ENCODE measurements around the gene ZNF319. TPM values are rescaled to one million over a fixed set of nuclear protein-coding genes. Genes with fewer than 3 reads are reported as not detected.

ZNF319 gene
- total RNA-seq, 2 donors from 2014 or later: 12.0 to 12.7 TPM

DNA sequence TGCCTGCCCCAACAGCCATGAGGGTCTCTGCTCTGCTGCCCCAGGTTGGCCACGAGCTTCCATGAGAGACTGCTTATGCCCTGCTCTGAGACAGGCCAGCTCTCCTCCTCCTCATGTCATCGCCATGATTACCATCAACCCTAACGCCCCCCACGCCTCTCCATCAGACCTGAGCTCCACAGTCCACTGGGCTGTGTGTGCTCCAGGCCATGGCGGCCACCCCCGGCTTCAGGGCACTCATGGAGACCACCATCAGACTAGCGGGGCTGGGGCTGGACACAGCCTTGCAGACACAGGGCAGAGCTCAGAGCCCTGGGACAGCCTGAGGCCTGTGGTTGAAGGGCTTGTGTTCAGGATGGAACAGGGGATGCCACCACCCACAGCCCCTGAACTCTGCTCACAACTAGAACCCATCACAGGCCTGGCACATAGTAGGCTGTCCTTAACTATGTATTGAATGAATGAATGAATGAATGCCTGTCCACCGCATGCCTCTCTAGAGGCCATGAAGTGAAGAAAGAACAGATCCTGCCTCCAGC, 44.1 kb downstream of the ZNF319 start:
- no peak for ATAC-seq (replicated peaks in 1 of 2)
- no peaks in the 10 kb centered on the region for H3K9me3 Mint-ChIP-seq
- H3K27me3 Mint-ChIP-seq (ENCODE audit: low read depth): no peaks in the 10 kb centered on the region
- DNase-seq: no peak
- no peaks in the 10 kb centered on the region for H3K36me3 Mint-ChIP-seq (ENCODE audit: insufficient read depth in 2 of 2)
- no peak overlapping the region for H3K4me3 Mint-ChIP-seq
- no peak overlapping the region for H3K27ac Mint-ChIP-seq
- H3K4me1 Mint-ChIP-seq (ENCODE audit: low read depth): no peaks in the 10 kb centered on the region

DNA sequence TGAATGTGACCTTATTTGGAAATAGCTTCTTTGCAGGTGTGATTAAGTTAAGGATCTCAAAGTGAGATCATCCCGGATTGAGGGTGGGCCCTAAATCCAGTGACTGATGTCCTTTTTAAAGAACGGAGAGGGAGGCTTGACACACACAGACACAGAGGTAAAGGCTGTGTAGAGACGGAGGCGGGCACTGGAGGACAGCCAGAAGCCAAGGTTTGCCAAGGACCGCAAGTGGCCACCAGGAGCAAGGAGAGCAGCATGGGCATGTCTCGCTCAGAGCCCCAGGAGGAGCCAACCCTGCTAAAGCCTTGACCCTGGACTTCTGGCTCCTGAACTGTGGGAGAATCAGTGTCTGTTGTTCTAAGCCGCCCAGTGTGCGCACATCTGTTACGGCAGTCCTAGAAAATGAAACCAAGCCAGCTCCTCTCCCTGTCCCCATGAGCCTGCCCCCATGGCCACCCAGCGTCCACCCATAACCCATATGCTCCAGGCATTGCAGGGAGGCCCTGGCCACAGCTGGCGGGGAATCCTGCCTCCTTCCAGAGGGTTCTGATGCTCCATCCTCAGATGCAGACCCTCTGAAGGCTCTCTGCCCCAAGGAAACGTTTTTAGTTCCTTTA, 44.8 kb downstream of the ZNF319 start:
- Mint-ChIP-seq H3K4me3 (no peak overlapping the region), H3K9me3 (no peaks in the 10 kb centered on the region), H3K4me1 (ENCODE audit: low read depth) (no peaks in the 10 kb centered on the region), H3K36me3 (ENCODE audit: insufficient read depth in 2 of 2) (no peaks in the 10 kb centered on the region), H3K27ac (no peak overlapping the region), H3K27me3 (ENCODE audit: low read depth) (no peaks in the 10 kb centered on the region)
- ATAC-seq (replicated peaks in 1 of 2): no peak
- DNase-seq: no peak

DNA sequence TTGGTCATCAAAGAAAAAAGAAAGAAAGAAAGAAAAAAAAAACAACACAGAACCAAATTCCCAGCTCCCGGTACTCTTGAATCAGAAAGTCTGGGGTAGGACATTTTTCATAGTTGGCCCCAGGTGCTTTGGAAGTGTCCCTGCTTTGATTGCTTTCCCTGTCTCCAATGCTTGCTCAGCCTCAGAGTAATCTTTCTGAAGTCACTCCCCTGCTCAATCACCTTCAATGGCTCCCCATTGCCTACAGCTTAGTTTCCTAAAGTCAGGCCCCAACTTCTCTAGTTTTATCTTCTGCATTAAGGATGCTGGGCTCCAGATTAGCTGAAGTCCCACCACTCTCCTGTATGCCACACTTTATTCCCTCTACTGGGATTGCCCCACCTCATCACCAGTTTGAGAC, 46.6 kb downstream of the ZNF319 start:
- Mint-ChIP-seq H3K36me3 (ENCODE audit: insufficient read depth in 2 of 2) (no peaks in the 10 kb centered on the region), H3K27ac (no peak overlapping the region), H3K4me3 (no peak overlapping the region), H3K27me3 (ENCODE audit: low read depth) (no peaks in the 10 kb centered on the region), H3K9me3 (no peaks in the 10 kb centered on the region), H3K4me1 (ENCODE audit: low read depth) (no peaks in the 10 kb centered on the region)
- DNase-seq (no peak), ATAC-seq (replicated peaks in 1 of 2) (no peak)

DNA sequence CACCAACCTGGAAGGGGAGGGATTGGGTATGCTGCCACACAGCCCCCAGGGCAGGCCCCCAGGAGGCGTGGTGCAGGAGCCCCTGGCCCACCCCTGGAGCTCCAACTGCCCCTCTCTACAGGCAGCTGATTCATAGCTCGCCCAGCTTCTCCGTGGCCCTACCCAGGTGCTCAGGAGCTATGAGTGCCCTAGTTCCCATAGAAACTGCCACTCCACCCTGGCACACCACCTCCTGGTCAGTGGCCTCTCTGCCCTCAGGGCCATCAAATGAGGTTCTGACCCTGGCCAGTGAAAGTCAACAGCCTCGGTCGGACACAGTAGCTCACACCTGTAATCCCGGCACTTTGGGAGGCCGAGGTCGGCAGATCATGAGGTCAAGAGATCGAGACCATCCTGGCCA, 47.6 kb downstream of the ZNF319 start:
- no peaks in the 10 kb centered on the region for H3K9me3 Mint-ChIP-seq
- H3K4me1 Mint-ChIP-seq (ENCODE audit: low read depth): no peaks in the 10 kb centered on the region
- H3K27ac Mint-ChIP-seq: no peak overlapping the region
- DNase-seq (no peak), ATAC-seq (replicated peaks in 1 of 2) (no peak)
- no peaks in the 10 kb centered on the region for H3K36me3 Mint-ChIP-seq (ENCODE audit: insufficient read depth in 2 of 2)
- H3K4me3 Mint-ChIP-seq: no peak overlapping the region
- no peaks in the 10 kb centered on the region for H3K27me3 Mint-ChIP-seq (ENCODE audit: low read depth)

DNA sequence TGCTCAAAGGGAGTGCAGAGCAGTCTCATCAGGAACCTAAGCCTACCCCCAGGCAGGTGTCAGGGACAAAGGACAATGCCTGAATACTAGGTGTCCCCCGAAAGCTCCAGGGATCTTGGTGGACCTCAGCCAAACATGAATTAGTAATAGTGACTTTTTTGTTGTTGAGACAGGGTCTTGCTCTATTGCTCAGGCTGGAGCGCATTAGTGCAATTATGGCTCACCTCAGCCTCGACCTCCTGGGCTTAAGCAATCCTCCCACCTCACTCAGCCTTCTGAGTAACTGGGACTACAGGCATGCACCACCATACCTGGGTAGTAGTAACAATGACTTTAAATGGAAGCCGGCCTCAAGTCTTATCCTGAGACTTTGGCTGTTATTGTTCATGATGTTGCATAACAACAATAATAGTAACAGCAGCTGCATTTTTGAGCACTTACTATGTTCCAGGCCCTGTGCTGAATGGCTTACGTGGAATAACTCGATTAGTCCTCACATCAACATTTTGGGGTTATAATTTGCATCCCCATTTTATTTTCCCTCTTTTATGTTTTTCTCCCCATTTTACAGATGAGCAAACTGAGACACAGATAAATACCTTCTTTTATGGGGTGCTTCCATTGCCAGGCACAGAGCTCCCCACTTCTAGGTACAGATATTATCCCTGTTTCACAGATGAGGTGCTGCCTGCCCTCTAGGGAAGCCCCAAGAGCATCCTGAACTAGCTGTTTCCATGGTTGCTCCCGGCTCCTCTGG, 49.1 kb downstream of the ZNF319 start:
- Mint-ChIP-seq H3K4me3 (no peak overlapping the region), H3K9me3 (no peaks in the 10 kb centered on the region), H3K4me1 (ENCODE audit: low read depth) (no peaks in the 10 kb centered on the region), H3K27me3 (ENCODE audit: low read depth) (no peaks in the 10 kb centered on the region), H3K27ac (no peak overlapping the region), H3K36me3 (ENCODE audit: insufficient read depth in 2 of 2) (no peaks in the 10 kb centered on the region)
- no peak for ATAC-seq (replicated peaks in 1 of 2)
- DNase-seq: no peak

DNA sequence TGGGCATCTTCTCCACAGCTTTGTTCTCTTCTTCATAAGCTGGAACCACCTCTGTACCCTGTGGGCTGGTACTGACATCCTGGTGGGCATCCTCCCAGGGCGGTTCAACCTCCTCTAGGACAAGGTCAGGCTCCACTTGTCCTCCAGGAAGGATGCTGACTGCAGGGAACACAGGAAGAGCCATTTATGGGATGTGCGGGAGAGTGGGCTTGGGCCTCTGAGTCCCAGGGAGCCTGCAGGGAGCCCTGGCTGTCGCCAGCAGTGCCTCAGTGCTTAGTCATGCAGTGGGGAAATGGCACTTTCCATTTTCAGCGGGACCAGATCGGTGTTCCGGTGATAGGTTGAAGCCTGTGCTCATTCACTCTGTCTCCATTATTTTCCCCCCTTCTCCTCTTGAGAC, 50.1 kb downstream of the ZNF319 start:
- Mint-ChIP-seq H3K27me3 (ENCODE audit: low read depth) (no peaks in the 10 kb centered on the region), H3K36me3 (ENCODE audit: insufficient read depth in 2 of 2) (no peaks in the 10 kb centered on the region), H3K4me1 (ENCODE audit: low read depth) (no peaks in the 10 kb centered on the region), H3K9me3 (no peaks in the 10 kb centered on the region), H3K27ac (no peak overlapping the region), H3K4me3 (no peak overlapping the region)
- ATAC-seq (replicated peaks in 1 of 2) (no peak), DNase-seq (no peak)

DNA sequence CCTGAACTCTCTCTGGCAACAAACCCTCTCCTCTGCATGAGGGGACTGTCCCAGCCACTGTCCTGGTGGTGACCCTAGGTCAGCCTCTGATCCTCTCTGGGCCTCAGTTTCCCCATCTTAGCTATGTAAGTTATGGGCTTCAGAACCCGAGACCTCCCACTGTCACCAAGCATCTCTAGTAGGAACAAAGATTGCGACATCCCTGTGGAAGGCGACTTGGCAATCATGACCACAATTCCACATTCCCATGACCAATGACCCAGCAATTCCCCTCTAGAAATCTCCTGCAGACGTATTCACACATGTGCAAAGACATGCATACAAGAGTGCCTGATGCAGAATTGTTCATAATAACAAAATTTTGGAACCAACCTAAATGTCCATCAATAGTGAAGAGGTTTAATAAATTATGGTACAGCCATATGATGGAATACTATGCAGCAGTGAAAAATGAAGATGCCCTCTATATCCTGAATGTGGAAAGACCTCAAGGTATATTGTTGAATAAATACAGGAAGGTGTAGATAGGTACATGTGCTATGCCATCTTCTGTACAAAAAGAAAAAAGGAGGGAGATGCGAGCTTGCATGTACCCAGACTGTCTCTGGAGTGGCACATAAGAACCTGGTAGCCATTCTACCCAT, 50.8 kb downstream of the ZNF319 start:
- H3K27ac Mint-ChIP-seq: no peak overlapping the region
- H3K36me3 Mint-ChIP-seq (ENCODE audit: insufficient read depth in 2 of 2): no peaks in the 10 kb centered on the region
- H3K4me3 Mint-ChIP-seq: no peak overlapping the region
- ATAC-seq (replicated peaks in 1 of 2) (no peak), DNase-seq (no peak)
- no peaks in the 10 kb centered on the region for H3K9me3 Mint-ChIP-seq
- no peaks in the 10 kb centered on the region for H3K27me3 Mint-ChIP-seq (ENCODE audit: low read depth)
- H3K4me1 Mint-ChIP-seq (ENCODE audit: low read depth): no peaks in the 10 kb centered on the region

DNA sequence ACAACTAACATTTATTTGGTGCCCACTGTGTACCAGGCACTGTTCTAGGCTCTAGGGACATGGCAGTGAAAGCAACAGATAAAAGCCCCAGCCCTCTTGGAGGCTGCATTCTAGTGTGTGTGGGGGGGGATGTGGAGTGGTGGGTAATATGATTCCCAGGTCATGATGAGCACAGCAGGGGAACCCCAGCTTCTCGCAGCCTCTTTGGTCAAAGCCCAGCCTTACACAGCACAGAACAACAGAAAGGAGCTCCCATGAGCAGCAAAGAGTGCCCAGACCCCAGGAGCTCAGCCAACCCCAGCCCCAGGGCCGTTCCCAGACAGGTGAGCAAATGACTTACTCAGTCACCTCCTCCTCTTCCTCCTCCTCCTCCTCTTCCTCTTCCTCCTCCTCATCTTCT, 51.5 kb downstream of the ZNF319 start:
- ATAC-seq (replicated peaks in 1 of 2) (no peak), DNase-seq (no peak)
- no peak overlapping the region for H3K27ac Mint-ChIP-seq
- no peaks in the 10 kb centered on the region for H3K4me1 Mint-ChIP-seq (ENCODE audit: low read depth)
- no peak overlapping the region for H3K4me3 Mint-ChIP-seq
- no peaks in the 10 kb centered on the region for H3K27me3 Mint-ChIP-seq (ENCODE audit: low read depth)
- no peaks in the 10 kb centered on the region for H3K36me3 Mint-ChIP-seq (ENCODE audit: insufficient read depth in 2 of 2)
- H3K9me3 Mint-ChIP-seq: no peaks in the 10 kb centered on the region

DNA sequence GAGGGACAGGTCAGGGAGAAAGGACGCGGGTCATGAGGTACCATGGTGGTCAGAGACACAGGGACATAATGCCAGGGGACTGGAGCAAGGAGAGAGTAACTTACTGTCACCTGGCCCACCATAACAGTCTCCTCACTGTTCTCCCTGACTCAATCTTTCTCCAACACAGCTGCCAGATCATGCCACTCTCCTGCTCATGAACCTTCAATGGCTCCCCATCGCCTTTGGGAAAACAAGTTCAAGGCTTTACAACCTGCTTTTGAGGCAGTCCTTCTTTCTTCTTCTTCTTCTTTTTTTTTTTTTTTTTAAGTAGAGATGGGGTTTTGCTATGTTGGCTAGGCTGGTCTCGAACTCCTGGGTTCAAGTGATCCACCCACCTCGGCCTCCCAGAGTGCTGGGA, 52.4 kb downstream of the ZNF319 start:
- Mint-ChIP-seq H3K36me3 (ENCODE audit: insufficient read depth in 2 of 2) (no peaks in the 10 kb centered on the region), H3K27me3 (ENCODE audit: low read depth) (no peaks in the 10 kb centered on the region), H3K27ac (no peak overlapping the region), H3K4me3 (no peak overlapping the region), H3K9me3 (no peaks in the 10 kb centered on the region), H3K4me1 (ENCODE audit: low read depth) (no peaks in the 10 kb centered on the region)
- no peak for ATAC-seq (replicated peaks in 1 of 2)
- DNase-seq: no peak

DNA sequence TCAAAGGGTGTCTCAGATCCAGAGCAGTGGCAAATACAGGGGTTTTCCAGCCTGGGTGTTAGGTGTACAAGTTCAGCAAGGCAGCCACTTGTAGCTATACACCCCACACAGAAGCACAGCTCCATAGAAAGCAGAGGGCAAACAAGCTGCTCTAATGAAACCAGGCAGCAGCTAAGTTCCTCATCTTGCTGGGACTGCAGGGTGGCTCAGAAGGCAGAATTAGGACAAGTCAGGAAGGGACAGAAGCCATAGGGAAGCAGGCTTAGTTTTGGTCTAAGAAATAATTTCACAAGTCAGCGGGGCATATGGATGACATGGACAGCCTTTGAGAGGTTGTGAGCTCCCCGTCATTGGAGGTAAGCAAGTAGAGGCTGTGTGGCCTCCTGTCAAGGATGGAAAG, 53.2 kb downstream of the ZNF319 start:
- no peaks in the 10 kb centered on the region for H3K9me3 Mint-ChIP-seq
- DNase-seq (no peak), ATAC-seq (replicated peaks in 1 of 2) (no peak)
- no peaks in the 10 kb centered on the region for H3K36me3 Mint-ChIP-seq (ENCODE audit: insufficient read depth in 2 of 2)
- H3K4me3 Mint-ChIP-seq: no peak overlapping the region
- no peaks in the 10 kb centered on the region for H3K4me1 Mint-ChIP-seq (ENCODE audit: low read depth)
- H3K27ac Mint-ChIP-seq: no peak overlapping the region
- H3K27me3 Mint-ChIP-seq (ENCODE audit: low read depth): no peaks in the 10 kb centered on the region

DNA sequence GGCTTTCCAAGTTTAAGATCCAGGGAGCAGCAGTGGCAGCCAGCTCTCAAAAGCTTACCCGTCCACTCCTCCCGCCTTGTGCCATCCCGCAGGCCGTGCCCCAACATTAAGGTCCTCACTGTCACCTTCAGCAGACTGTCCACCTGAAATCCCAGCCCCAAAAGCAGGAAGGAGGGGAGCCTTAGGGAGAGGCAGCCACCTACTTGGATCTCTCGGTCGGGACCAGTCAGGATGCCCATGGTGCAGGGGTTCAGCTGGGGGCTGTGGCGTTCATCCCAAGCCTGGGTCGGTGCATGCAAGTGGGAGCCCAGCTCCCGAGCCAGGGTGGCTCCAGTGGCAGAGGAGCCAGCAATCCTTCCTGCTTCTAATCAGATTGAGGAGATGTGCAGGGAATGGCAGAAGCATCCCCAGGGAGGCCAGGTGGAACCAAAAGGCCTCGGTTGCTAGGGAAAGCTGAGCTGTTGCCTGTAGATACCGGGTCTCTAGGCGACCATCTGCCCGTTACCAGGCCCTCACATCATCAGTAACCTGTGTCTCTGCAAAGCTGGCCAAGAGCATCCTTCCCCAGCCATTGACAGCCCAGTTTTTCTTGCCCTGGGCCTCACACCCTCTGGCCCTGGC, 54.2 kb downstream of the ZNF319 start:
- ATAC-seq (replicated peaks in 1 of 2): no peak
- H3K4me1 Mint-ChIP-seq (ENCODE audit: low read depth): no peaks in the 10 kb centered on the region
- no peak overlapping the region for H3K4me3 Mint-ChIP-seq
- H3K9me3 Mint-ChIP-seq: no peaks in the 10 kb centered on the region
- no peaks in the 10 kb centered on the region for H3K36me3 Mint-ChIP-seq (ENCODE audit: insufficient read depth in 2 of 2)
- no peak for DNase-seq
- H3K27ac Mint-ChIP-seq: no peak overlapping the region
- H3K27me3 Mint-ChIP-seq (ENCODE audit: low read depth): no peaks in the 10 kb centered on the region

DNA sequence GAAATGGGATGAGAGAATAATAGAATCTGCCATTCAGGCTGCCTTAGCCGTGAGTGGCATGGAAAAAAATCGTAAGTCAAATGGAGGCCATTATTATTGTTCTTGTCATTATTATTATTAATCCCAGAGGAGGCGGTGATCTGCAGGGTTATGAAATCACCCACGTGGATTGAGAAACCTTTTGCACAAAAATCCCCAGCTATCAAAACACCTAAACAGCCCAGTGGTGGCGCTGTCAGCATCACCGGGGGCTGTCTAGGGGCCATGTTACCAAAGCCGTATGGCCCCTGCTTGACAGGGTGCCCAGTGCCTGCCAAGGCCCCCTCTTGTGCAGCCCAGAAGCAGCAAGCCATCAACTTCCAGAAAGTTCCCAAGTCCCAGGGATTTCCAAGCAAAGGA, 54.7 kb downstream of the ZNF319 start:
- no peak overlapping the region for H3K27ac Mint-ChIP-seq
- DNase-seq (no peak), ATAC-seq (replicated peaks in 1 of 2) (no peak)
- no peak overlapping the region for H3K4me3 Mint-ChIP-seq
- no peaks in the 10 kb centered on the region for H3K9me3 Mint-ChIP-seq
- no peaks in the 10 kb centered on the region for H3K36me3 Mint-ChIP-seq (ENCODE audit: insufficient read depth in 2 of 2)
- no peaks in the 10 kb centered on the region for H3K27me3 Mint-ChIP-seq (ENCODE audit: low read depth)
- H3K4me1 Mint-ChIP-seq (ENCODE audit: low read depth): no peaks in the 10 kb centered on the region

DNA sequence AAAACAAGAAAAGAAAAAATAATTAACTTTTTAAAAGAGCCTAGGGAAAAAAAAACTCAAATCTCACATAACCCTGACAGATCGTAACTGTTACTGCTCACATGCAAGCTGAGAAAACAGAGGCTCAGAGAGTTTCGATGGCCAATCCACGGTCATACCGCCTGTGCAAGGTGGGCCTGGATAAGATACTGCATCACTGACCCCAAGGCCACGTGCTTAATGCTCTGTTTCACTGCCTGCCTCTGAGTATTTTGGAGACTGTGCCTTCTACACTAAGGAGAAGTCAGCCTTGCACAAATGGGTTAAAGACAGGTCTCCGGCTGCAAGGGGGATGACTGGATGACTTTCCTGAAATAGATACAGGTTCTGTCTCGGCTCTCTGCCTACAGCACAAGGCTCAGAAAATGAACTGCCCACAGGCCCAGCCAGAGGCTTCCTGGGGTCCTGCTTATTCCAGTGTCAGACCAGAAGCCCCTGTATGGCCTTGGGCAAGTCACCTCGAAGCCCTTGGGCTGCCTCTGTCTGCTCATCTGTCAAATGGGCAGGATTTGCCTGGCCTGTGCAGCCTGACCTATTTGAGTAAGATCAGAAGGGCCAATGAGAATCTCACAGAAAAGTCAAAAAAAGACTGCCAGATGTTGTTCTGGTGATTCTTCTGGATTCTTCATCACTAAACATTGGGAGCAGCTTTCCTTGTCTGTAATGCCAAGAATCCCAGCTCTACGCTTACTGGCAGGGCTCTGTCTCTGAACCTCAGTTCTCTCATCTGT, 55.3 kb downstream of the ZNF319 start:
- H3K9me3 Mint-ChIP-seq: no peaks in the 10 kb centered on the region

More for the DNA sequence above, 55.3 kb downstream of the ZNF319 start:
- H3K27ac Mint-ChIP-seq: no peak overlapping the region
- no peaks in the 10 kb centered on the region for H3K36me3 Mint-ChIP-seq (ENCODE audit: insufficient read depth in 2 of 2)
- ATAC-seq (replicated peaks in 1 of 2) (no peak), DNase-seq (no peak)
- no peaks in the 10 kb centered on the region for H3K4me1 Mint-ChIP-seq (ENCODE audit: low read depth)
- no peak overlapping the region for H3K4me3 Mint-ChIP-seq
- H3K27me3 Mint-ChIP-seq (ENCODE audit: low read depth): no peaks in the 10 kb centered on the region
